ENCODE results near the gene ARSB. TPM values are rescaled to one million over a fixed set of nuclear protein-coding genes. Genes with fewer than 3 reads are reported as not detected.

The ARSB gene
- total and polyA plus RNA-seq, 2 donors (not counting 1 experiment from before 2014, with no cell fraction given) = 4.6 to 9.8 TPM

- Mint-ChIP-seq H3K4me3 (no peak overlapping the region), H3K9me3 (ENCODE audit: insufficient read depth) (no peaks in the 10 kb centered on the region), H3K4me1 (no peaks in the 10 kb centered on the region), H3K27me3 (peaks cover 18% of the 10 kb centered on the region), H3K27ac (no peak overlapping the region)
- H3K79me2 ChIP-seq (ENCODE audit: control insufficient read depth, insufficient read depth, low read length) = no peaks in the 10 kb centered on the region
- DNase-seq (no peak), ATAC-seq (ENCODE audit: low read depth) (no peak)
- TF ChIP-seq CTCF (IDR thresholded peaks at IDR 0.05) (no peak), EZH2 (IDR thresholded peaks at IDR 0.05; ENCODE audit: borderline replicate concordance, insufficient read depth, low read depth, low read length, poor library complexity, severe bottlenecking) (no peak)
- CTCF ChIA-PET = no interaction called here
- no peak overlapping the region for H3K9ac ChIP-seq (ENCODE audit: low read length)
- no peaks in the 10 kb centered on the region for H3K9me3 ChIP-seq (ENCODE audit: control extremely low read depth in 1 of 3, control insufficient read depth in 2 of 3, insufficient read depth in 1 of 3, low read length in 2 of 3)
- H3K27me3 ChIP-seq (replicated peaks in 1 of 4; ENCODE audit: control extremely low read depth in 1 of 4, control insufficient read depth in 3 of 4, insufficient read depth in 4 of 4, low read length in 3 of 4) = peaks cover 0 to 4% (median 0%) of the 10 kb centered on the region in 4 experiments
- H3K4me1 ChIP-seq (ENCODE audit: control insufficient read depth in 2 of 2, insufficient read depth in 2 of 2, low read length in 2 of 2) = no peaks in the 10 kb centered on the region
- no peak overlapping the region for H2AFZ ChIP-seq (ENCODE audit: insufficient read depth, low read depth, low read length, poor library complexity, severe bottlenecking)
- no peaks in the 10 kb centered on the region for H4K20me1 ChIP-seq (ENCODE audit: control insufficient read depth, insufficient read depth, low read length, poor library complexity, severe bottlenecking)
- intact Hi-C loops (cut with micrococcal nuclease) = no loop called here
- no peak overlapping the region for H3K27ac ChIP-seq (ENCODE audit: low read length in 2 of 2)
- no peak overlapping the region for H3K4me2 ChIP-seq (replicated peaks; ENCODE audit: low read depth, low read length, poor library complexity, severe bottlenecking)
- no peak overlapping the region for H3K4me3 ChIP-seq (ENCODE audit: control extremely low read depth in 1 of 5, extremely low read depth in 1 of 5, insufficient read depth in 1 of 5, low read depth in 2 of 5, low read length in 4 of 5)
- no peaks in the 10 kb centered on the region for H3K36me3 ChIP-seq (replicated peaks in 1 of 2; ENCODE audit: control extremely low read depth in 1 of 2, control insufficient read depth in 1 of 2, extremely low read depth in 1 of 2, insufficient read depth in 2 of 2, low read length in 1 of 2)
- POLR2A ChIA-PET = no interaction called here
These were observed 16.4 kb upstream of the ARSB start for GRCh38 chr5:79001471-79001870.

GRCh38 chr5:78997090-78997489 is 12.0 kb upstream of the ARSB start:
- no peaks in the 10 kb centered on the region for H3K4me1 ChIP-seq (ENCODE audit: control insufficient read depth in 2 of 2, insufficient read depth in 2 of 2, low read length in 2 of 2)
- TF ChIP-seq EZH2 (IDR thresholded peaks at IDR 0.05; ENCODE audit: borderline replicate concordance, insufficient read depth, low read depth, low read length, poor library complexity, severe bottlenecking) (no peak), CTCF (IDR thresholded peaks at IDR 0.05) (no peak)
- intact Hi-C loops (cut with micrococcal nuclease) = no loop called here
- H3K27ac Mint-ChIP-seq = no peak overlapping the region
- H3K4me1 Mint-ChIP-seq = no peaks in the 10 kb centered on the region
- H3K4me2 ChIP-seq (replicated peaks; ENCODE audit: low read depth, low read length, poor library complexity, severe bottlenecking) = no peak overlapping the region
- CTCF ChIA-PET = interaction anchor here (0.6 kb wide), 1 partner anchor 523 kb away, joined by 4 read pairs; no protein-coding TSS in a partner anchor
- H3K79me2 ChIP-seq (ENCODE audit: control insufficient read depth, insufficient read depth, low read length) = no peaks in the 10 kb centered on the region
- DNase-seq (no peak), ATAC-seq (ENCODE audit: low read depth) (no peak)
- H3K4me3 Mint-ChIP-seq = no peak overlapping the region
- H3K36me3 ChIP-seq (replicated peaks in 1 of 2; ENCODE audit: control extremely low read depth in 1 of 2, control insufficient read depth in 1 of 2, extremely low read depth in 1 of 2, insufficient read depth in 2 of 2, low read length in 1 of 2) = no peaks in the 10 kb centered on the region
- H3K27me3 Mint-ChIP-seq = peaks cover 4% of the 10 kb centered on the region
- H3K9me3 Mint-ChIP-seq (ENCODE audit: insufficient read depth) = no peaks in the 10 kb centered on the region
- H3K27ac ChIP-seq (ENCODE audit: low read length in 2 of 2) = no peak overlapping the region
- no peaks in the 10 kb centered on the region for H4K20me1 ChIP-seq (ENCODE audit: control insufficient read depth, insufficient read depth, low read length, poor library complexity, severe bottlenecking)
- POLR2A ChIA-PET = no interaction called here
- H3K4me3 ChIP-seq (ENCODE audit: control extremely low read depth in 1 of 5, extremely low read depth in 1 of 5, insufficient read depth in 1 of 5, low read depth in 2 of 5, low read length in 4 of 5) = no peak overlapping the region
- no CpG with 5 or more reads among the region's 2 CpGs for WGBS (ENCODE audit: insufficient coverage)
- H3K9me3 ChIP-seq (ENCODE audit: control extremely low read depth in 1 of 3, control insufficient read depth in 2 of 3, insufficient read depth in 1 of 3, low read length in 2 of 3) = no peaks in the 10 kb centered on the region
- H3K9ac ChIP-seq (ENCODE audit: low read length) = no peak overlapping the region
- H3K27me3 ChIP-seq (replicated peaks in 1 of 4; ENCODE audit: control extremely low read depth in 1 of 4, control insufficient read depth in 3 of 4, insufficient read depth in 4 of 4, low read length in 3 of 4) = no peaks in the 10 kb centered on the region
- no peak overlapping the region for H2AFZ ChIP-seq (ENCODE audit: insufficient read depth, low read depth, low read length, poor library complexity, severe bottlenecking)
